GM12874 (cell line): ENCODE measurements around the gene DCAKD.

Experiments
- CTCF ChIP-seq: IDR thresholded peaks from 2 replicates; pipeline ENCODE4 v1.5.1; 2011; ENCODE audit warnings: low read depth, mild to moderate bottlenecking, control low read depth, low read length, moderate library complexity; ENCODE audit not compliant: insufficient read depth

DCAKD gene

GRCh38 chr17:45051060-45051719, at the start of gene DCAKD:
Gene DCAKD, minus strand, starts transcription at chr17:45051632. Its CDS starts 16,747 bp downstream, at chr17:45034885.
- no peak for TF ChIP-seq CTCF

DNA sequence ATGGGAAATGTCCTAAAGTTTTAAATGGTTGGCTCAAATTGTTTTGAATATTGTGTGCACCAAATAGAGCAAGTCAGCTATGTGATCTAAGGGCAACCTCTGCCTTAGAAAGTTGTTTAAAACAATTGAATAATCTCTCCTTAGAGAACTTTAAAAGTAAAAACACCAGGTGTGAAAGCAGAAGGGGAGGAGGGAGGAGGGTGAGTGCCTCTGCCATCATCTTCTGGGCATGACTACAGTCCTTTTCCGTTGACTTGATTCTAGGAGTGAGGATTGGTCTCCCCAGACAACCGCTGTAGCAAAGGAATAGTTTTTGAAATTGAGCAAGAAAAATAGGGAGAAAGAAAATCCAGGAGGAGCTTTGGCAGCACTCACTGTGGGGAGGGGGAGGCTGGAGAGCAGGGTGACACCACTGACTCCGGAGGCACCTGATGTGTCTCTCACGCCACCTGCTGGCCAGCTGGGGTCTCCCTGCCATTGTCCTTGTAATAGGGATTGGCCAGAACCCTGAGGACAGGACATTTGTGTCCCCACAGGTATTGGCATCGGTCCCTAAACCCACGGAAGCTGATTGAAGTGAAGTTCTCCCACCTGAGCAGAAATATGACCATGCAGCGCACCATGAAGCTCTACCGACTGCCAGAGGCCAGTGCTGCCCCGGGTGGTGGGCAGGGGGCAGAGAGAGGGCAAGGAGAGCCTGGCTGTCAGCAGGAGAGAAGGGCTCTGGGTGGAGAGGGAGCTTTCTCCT, 47.6 kb upstream of the DCAKD start:
- TF ChIP-seq CTCF, result peak; percentile 95

DNA sequence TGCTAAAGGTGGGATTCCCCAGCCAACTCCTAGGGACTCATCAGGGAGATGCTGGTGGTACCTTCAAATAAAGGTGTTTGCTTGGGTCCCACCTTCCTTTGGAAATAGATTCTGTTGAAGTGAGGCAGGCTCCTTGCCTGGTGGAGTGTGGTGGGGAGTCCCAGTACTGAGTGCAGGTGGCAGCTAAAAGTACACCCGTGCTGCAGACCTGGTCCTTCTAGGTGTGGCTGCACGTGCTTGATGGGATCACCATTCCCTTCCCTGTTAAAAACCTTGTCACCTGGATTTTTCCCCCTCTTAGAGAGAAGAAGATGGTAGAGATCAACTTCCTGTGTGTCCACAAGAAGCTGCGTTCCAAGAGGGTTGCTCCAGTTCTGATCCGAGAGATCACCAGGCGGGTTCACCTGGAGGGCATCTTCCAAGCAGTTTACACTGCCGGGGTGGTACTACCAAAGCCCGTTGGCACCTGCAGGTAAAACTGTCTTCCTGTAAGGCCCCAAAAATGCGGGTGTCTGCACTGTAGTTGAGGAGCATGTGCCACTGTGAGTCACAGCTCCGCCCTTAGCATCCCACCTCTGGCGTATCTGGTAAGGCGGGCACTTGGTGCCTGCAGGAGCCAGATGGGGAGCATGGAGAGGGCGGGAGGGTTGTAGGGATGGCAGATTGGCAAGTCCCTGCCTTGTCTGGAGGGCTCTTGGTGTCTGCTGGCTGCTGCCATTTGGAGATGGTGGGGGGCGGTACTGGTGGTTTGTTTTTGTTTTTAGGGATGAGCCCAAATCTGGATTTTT, 46.8 kb upstream of the DCAKD start:
- TF ChIP-seq CTCF, result no peak

DNA sequence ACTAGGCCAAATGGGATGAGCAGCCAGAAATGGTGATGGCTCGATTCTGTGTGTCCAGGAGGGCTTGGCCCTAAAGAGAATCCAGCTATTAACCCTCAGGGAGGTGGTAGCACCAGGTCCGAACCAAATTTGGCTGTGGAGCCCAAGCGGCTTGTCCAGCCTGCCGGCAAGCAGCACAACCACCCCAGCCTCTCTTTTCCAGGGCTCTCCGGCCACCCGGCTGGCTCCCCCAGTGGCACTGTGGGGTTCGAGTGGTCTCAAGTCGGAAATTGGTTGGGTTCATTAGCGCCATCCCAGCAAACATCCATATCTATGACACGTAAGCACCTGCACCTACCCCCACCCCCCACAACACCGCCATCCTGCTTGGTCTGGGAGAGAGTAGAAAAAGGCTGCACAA, 45.5 kb upstream of the DCAKD start:
- no peak for TF ChIP-seq CTCF

DNA sequence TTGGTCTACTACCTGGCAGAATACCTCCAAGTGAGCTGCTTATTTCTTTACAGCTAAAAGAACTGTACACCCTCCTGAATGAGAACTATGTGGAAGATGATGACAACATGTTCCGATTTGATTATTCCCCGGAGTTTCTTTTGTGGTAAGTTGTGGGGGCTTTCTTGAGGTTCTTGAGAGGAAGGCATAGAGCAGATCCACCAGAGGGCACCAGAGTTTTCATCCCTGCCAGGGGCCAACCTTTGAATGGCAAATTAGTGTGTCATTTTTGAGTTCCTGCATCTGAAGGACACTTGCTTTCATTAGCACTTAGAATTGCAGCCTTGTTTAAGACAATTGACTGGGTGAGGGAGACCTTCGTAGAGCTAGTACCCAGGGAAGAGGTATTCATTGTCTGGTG, 44.7 kb upstream of the DCAKD start:
- TF ChIP-seq CTCF, result peak; percentile 53

- TF ChIP-seq CTCF, result no peak
Observed at GRCh38 chr17:45093444-45094110, 42.1 kb upstream of the DCAKD start.

- TF ChIP-seq CTCF, result no peak
Observed at GRCh38 chr17:45092911-45093430, 41.5 kb upstream of the DCAKD start.
